Stimulated activated CD4-positive, alpha-beta T cell treated with anti-CD3 and anti-CD28 coated beads, Interleukin-2, amount 100 ng/mL, for 4 hours (primary cell): ENCODE measurements around the gene RDH8.

ENCODE experiments used
- DNase-seq: peaks from one replicate; pipeline ENCODE4 v3.0.0-alpha.2; 2020; ENCODE audit warnings: low read depth

Gene RDH8, protein sequence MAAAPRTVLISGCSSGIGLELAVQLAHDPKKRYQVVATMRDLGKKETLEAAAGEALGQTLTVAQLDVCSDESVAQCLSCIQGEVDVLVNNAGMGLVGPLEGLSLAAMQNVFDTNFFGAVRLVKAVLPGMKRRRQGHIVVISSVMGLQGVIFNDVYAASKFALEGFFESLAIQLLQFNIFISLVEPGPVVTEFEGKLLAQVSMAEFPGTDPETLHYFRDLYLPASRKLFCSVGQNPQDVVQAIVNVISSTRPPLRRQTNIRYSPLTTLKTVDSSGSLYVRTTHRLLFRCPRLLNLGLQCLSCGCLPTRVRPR

DNA sequence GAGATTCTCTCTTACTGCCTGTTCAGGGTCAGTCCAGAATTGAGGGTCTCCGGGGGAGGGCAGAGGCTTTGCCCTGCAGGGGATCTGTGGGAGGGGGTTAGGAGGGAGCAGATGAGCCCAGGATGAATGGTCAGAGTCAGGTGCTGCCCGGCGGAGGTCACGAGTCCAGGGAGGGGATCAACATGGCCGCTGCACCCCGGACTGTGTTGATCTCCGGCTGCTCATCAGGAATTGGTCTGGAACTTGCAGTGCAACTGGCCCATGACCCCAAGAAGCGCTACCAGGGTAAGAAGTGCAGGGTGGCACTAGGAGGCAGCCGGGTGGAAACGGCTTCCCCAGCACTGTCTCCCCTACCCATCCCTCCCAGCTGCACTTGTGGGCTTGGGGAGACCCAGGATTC lies at the start of gene RDH8:
RDH8 (plus strand) TSS at position 168 of the 400 bp plus-strand sequence; CDS start at position 183, 15 bp downstream.
- DNase-seq: no peak

DNA sequence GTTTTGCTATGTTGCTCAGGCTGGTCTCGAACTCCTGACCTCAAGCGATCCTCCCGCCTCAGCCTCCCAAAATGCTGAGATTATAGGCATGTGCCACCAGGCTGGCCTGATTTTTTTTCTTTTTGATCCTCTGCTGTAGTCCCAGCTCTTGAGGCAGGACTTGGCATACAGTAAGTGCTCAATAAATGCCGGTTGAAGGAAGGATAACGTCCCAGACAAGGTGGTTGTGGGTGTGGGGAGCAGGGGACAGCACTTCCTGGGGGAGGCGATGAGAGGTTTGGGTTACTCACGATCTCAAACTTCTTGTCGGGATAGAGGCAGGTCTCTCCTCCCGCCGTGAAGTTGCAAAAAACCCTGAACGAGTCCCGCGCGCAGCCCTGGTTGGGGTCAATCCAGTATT lies 47.3 kb upstream of the RDH8 start:
- no peak for DNase-seq

DNA sequence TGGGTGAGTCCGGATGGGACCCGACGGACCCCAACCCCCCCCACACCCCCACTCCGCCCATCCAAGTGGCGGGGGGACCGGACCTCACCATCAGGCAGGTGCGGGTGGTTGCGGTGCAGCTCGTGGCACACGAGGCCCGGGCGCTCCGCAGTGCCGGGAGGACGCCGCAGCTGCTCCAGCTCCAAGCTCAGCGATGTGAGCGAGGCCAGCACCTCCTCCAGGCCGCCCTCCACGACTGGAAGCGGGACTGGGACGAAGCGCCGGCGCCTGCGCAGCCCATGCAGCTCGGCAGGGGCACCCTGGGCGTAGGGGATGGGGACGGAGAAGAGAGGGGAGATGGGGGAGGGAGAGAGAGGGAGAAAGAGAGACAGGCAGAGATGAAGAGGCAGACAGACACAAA lies 46.8 kb upstream of the RDH8 start:
- DNase-seq: no peak

DNA sequence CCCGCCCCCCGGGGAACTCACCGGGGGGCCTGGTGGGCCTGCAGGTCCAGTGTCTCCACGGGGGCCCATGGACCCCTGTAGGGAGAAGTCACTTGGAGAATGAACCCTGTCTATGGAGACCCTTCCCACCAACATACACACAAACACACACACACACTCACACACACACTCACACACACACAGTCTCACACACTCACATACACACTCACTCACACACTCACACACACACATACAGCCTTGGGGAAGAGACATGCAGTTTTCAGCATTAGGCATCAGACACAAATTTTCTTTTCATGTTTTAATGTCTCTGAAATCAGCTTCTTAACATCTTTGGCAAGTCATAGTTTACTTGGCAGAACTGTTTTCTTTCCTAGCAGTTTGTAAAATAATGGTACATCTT lies 46.0 kb upstream of the RDH8 start:
- no peak for DNase-seq

DNA sequence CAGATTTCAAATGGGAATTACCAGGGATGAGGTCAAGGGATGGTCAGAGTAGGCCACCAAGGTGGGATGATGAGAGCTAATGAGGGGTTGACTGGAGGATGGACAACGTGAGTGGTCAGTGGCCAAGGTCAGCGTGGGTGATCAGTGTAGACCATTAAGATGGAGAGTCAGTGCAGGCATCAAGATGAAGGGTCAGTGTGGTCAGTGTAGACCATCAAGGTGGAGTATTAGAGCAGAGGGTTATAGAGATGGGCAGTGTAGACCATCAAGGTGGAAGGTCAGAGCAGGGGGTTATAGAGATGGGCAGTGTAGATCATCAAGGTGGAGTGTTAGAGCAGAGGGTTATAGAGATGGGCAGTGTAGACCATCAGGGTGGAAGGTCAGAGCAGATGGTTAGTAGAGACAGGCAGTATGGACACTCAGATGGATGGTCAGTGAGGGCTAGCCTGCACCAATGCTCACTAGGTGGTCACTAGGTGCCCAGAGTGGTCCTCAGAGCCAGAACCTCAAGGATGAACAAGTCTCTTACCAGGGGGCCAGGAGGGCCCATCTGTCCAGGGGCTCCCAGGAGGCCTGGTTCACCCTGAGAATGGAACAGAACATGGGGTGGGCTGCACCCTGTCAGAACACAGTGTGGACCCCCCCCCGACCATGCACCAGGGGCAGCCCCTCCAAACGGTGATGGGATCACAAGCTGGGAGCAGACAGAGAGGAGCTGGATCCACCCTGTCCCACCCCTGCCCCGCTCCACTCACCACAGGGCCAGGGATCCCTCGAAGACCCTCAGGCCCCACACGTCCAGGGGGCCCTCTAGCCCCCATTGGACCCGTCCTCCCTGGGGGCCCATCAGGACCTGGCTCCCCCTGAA lies 44.2 kb upstream of the RDH8 start:
- no peak for DNase-seq

DNA sequence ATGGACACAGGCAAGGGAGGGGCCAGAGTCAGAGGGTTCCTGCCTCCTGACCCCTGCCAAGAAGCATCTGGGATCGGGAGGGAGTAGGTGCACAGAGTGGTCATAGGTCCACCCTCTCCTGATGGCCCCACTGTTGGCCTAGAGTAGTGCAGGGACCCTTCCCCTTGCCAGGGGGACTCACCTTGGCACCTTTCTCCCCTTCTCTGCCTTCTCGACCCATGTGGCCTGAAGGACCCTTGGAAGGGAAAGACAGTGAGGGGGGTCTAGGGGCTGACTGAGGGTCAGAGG lies 43.7 kb upstream of the RDH8 start:
- DNase-seq: no peak

DNA sequence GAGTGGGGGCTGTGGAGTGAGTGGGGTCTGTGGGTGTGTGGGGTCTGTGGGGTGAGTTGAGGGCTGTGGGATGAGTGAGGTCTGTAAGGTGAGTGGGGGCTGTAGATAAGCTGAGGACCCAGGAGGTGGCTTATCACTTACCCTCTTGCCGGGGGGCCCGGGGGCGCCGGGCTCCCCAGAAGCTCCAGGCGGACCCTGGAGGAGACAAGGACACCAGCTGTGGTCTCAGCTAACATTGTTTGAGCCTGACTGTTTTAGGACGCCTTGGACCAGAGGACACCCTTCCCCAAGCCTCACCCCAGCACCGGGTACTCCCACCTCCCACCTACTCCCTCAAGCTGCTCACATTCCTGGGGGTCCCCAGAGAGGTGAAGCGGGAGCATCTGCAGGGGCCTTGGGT lies 42.8 kb upstream of the RDH8 start:
- no peak for DNase-seq

DNA sequence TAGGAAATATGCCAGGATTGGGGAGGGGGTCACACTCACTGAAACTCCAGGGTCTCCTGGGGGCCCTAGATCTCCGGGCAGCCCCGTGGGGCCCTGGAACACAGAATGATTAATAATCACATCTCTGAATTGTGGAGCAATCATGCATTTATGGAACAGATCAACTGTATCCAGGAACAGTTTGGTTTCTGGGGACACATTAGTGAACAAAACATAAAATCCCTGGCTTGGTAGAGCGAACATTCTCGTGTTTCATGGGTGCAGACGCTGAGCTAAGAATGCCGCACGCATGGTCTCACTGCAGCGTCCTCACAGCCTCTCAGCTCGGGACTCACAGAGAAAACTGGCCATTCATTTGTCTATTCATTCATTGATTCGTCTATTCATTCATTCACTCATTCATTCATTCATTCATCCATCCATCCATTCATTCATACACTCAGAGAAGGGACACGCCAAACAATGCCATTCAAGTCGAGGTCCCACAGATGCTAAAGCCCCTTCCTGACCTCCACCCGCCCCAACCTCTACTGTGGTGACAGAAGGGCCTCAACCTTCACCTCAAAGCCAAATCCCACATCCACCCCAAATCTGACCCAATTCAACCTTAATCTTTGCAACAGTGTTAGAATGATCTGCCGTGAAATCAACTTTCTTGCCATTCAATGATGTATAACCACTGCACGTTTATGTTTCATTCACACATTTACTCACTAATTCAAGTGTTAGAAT lies 42.0 kb upstream of the RDH8 start:
- no peak for DNase-seq

DNA sequence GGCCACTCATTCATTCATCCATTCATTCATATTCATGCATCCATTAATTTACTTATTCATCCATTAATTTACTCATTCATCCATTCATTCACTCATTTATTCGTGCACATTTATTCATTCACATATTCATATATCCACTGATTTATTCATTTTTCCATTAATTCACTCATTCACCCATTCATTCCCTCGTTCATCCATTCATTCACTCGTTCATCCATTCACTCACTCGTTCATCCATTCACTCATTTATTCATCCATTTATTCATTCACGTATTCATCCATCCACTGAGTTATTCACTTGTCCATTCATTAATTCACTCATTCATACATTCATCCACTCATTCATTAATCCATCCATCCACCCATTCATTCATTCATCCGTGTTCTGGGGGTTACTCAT lies 41.2 kb upstream of the RDH8 start:
- DNase-seq: no peak

DNA sequence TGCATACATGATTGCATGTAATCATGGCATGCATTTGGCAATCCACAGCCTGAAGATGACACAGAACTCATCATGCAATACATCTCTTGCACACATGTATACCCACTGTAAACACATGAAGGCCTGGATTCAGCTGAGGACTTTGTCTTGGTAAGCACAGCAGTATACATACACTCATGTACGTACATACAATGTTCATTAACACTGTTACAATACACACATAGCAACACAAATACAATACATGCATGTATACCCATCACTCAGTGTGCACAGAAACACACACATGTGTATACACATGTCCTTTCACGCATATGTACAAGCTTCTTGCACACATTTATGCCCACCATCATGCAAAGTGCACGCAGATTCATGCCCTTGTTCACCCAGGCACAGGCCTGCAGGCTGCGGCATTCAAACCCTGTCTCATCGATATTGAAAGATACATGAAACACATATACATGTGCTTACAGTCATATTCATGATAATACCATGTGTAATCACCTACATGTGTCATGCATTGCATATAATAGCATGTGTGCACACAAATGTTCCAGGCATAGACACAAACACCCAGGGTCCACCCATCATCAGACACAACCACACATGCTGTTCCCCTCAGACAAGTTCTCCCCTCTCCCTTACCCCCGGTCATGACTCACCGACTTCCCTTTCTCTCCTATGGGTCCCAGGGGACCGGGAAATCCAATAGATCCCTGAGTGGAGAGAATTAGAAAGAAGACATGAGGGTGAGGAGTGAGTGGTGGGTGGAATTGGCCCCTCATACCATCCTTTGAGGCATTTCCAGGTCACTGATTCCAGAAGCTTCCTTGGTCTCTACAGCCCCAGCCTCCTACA lies 31.6 kb upstream of the RDH8 start:
- no peak for DNase-seq

DNA sequence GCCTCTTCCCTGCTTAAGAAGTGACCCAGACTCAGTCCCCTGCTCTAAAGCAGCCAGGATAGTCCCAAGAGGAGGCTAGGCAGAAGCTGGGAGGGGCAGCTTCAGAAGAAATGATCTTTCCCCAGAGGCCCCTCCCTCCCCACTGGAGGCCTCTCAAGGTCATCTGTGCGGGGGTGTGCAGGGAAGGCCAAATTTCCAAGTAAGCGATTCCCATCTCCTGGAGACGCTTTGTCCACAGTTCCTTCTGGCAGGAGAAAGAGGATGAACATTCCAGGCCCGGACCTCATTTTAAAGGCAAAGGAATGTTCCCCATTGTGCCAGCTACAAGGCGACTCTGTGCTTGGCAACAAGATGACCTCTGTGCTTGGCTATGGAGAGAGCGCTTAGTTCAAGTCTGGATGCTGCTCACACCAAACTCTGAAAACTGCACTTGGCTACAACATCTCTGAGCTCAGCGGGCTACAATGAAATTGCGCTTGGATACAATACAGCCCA lies 26.4 kb upstream of the RDH8 start:
- DNase-seq: no peak

DNA sequence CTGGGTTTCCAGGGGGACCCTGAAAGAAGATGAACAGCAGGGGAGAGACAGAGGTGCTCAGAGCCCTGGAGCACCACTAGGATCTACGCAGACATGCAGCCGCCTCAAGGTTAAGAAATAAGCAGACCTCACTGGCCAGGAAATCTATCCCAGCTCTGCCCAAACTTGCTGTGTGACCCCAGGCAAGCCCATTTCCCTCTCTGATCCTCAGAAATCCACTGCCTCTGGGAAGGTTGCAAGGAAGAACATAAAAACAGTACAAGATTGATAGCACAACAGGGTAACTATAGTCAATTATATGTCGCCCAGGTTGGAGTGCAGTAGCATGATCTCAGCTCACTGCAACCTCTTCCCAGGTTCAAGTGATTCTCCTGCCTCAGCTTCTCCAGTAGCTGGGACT lies 23.8 kb upstream of the RDH8 start:
- DNase-seq: no peak

DNA sequence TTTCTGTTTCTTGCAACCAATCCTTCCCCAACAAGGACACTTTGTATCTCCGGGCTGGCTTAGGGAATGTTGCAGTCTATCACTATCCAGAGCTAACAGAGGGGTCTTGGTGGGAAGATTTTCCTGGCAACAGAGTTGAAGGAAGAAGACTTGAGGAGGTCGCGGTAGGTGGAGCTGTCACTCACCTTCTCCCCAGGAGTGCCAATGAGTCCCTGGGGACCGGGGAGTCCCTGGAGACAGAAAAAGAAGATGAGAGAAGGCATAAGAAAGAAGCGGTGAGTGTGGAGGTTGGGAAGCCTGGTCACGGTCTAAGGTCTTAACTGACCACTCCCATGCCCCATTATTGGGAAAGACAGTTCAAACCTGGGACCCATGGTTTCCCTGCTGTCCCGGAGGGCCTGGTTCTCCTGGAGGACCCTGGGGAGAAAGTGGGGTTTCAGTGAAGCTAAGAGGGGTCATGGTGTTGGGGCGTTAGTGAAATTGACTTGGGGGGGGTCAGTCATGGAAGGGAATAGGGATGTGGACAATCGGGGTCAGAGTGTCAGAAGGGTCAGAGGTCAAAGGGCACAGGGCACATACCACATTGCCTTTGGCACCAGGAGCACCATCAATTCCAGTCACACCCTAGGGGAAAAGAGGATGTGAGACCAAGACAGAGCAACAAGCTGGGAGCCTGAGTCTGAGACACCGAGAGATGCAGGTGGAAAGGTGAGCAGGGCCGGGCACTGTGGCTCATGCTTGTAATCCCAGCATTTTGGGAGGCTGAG lies 21.7 kb upstream of the RDH8 start:
- no peak for DNase-seq

DNA sequence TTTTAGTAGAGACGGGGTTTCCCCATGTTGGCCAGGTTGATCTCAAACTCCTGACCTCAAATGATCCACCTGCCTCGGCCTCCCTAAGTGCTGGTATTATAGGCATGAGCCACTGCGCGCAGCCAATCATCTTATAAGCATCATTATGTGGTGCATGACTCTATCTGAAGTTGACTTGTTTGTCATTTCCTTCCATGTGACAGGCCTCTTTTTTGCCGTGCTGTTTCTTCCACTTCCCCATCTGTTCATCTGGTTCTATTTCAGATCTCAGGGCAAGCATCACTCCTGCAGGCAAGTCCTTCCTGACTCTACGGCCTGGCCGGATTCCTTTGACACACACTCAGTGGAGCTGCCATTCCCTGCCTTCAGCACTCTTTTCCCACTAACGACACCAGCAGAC lies 18.2 kb upstream of the RDH8 start:
- DNase-seq: no peak

DNA sequence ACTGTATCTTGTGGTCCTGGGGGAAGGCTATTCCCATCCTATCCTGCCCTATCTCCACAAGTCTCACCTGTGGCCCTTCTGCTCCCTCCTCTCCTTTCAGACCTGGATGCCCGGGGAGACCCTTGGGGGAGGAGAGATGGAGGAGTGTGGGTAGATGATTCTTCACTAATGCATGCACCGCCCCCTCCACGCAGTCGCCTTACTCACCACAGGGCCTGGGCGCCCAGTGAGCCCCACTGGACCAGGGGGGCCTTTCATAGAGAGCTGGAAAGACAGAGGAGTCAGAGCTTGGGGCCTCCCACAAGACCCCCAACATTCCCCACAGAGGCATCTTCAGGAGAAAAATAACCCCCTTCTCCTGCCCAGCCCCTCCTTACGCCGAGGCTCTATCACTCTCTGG lies 17.3 kb upstream of the RDH8 start:
- no peak for DNase-seq

DNA sequence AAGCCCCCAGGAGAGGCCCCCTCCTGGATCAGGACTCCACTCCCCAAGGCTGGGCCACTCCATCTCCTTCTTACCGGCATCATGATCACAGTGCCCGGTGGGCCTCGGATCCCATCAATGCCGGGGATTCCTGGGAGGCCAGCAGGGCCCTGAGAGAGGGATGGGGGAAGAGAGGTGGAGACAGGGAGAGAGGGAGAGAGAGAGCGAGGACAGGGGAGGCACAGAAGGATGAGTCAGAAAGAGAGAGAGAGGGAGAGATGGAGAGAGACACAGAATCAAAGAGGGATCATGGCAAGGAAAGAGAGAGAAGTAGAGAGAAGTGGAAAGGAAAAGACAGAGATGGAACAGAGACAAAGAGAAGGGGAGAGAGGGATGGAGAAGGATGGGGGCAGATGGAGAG lies 16.7 kb upstream of the RDH8 start:
- no peak for DNase-seq

DNA sequence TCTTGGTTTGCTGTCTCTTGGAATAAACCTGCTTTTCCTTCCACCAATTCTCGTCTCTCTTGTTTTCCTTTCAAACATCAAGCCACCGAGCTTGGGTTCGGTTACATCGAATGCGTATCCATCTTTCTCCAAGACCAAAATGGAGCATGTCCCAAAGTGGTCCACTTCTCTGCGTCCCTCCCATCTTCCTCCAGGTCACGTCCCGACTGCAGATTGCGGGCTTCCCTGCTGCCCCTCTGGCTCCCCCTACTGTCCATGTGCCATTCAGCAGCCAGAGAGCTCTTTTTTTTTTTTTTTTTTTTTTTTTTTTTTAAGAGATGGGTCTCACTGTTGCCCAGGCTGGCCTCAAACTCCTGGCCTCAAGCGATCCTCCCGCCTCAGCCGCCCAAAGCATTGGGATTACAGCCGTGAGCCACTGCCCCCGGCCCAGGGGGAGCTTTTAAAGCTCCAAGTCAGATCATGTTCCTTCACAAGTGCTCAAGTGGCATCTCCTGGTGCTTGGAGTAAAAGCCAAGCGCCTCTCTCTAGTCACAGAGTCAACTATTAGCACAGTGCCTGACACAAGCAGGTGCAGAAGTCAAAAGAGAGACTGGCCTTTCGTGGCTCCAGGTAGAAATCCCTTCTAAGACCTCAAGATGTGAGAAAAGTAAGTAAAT lies 13.0 kb upstream of the RDH8 start:
- DNase-seq: peak; percentile 41

DNA sequence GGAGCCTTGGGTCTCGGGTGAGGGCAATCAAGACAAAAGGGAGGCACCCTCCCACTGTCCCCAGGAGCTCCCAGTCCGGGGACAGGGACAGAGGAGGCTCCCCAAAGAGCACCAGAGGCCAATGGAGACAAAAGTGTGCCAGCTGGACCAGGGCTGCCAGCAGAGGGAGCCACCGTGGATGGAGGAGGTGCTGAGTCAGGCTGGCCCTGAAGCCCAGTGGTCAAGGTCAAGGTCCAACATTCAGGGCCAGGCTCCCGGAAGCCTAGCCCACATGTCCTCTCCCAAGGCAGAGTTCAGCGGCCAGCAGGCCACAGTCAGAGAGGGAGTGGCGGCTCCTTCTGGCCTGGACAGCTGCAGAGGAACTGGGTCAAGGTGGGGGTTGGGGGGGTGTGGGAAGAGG lies 11.4 kb upstream of the RDH8 start:
- no peak for DNase-seq

DNA sequence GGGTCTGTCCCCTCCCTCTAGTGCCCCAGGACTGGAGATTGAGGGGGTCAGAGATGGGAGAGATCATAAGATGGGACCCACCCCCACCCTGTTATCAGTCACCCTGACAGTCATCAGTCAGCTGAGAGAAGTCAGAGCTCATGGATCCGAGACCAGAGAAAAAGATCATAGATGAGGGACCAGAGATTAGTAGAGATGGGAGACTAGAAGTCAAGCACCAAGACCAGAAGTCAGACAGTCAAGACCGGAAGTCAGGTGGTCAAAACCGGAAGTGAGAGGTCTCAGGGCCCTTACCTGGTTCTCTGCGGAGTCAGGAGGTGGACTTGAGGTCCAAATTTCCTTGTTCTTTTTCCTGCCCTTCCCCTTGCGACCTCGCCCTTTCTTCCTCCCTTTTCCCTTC lies 10.0 kb upstream of the RDH8 start:
- no peak for DNase-seq

DNA sequence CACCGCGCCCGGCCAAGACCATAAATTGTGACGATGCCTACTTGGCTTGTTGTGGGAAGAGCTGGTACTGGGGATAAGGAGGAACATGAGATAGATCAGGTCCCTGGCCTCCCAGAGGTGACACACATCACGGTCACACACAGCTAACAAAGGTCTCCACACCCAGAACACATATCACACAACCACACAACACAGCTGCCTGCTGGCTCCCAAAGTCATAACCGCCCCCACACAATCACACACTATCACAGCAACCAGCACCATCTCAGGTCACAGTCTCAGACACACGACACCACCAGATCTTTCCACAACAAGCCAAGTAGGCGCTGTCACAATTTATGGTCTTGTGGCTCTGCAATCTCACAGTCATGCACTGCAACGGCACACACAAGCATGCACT lies 8.7 kb upstream of the RDH8 start:
- DNase-seq: no peak
